HG02938 (cell line): Measurements from ENCODE around the gene TNNI2.
"Not testable (repeated sequence)": the region's sequence is repeated elsewhere in the genome, so short reads cannot be mapped to it uniquely, and the experiment has no call there.

ENCODE experiments used
- ATAC-seq: cut with Tn5 transposase; IDR thresholded peaks from one replicate; pipeline ENCODE4 v1.9.1; 2021; ENCODE audit warnings: mild to moderate bottlenecking, moderate library complexity; ENCODE audit not compliant: unreplicated experiment

Gene TNNI2

GRCh38 chr11:1871531-1871930, 32.8 kb downstream of the TNNI2 start:
- ATAC-seq: no peak

GRCh38 chr11:1872267-1872985, 33.6 kb downstream of the TNNI2 start:
- ATAC-seq: no peak

- ATAC-seq: no peak
Measured at GRCh38 chr11:1873048-1873812, 34.4 kb downstream of the TNNI2 start.

- ATAC-seq: not testable (repeated sequence)
Measured at GRCh38 chr11:1873813-1874150, 35.0 kb downstream of the TNNI2 start.

- ATAC-seq: not testable (repeated sequence)
Measured at GRCh38 chr11:1874441-1875092, 35.8 kb downstream of the TNNI2 start.

GRCh38 chr11:1875093-1875850, 36.5 kb downstream of the TNNI2 start:
- no peak for ATAC-seq

- not testable (repeated sequence) for ATAC-seq
Measured at GRCh38 chr11:1875851-1876301, 37.1 kb downstream of the TNNI2 start.

- no peak for ATAC-seq
Measured at GRCh38 chr11:1876361-1877063, 37.7 kb downstream of the TNNI2 start.

GRCh38 chr11:1877211-1878136, 38.7 kb downstream of the TNNI2 start:
- no peak for ATAC-seq

GRCh38 chr11:1878137-1879031, 39.6 kb downstream of the TNNI2 start:
- no peak for ATAC-seq

- ATAC-seq: no peak
Measured at GRCh38 chr11:1879342-1879940, 40.7 kb downstream of the TNNI2 start.

GRCh38 chr11:1879941-1880720, 41.4 kb downstream of the TNNI2 start:
- no peak for ATAC-seq

- ATAC-seq: no peak
Measured at GRCh38 chr11:1880746-1881441, 42.1 kb downstream of the TNNI2 start.

GRCh38 chr11:1881442-1882264, 42.9 kb downstream of the TNNI2 start:
- no peak for ATAC-seq

GRCh38 chr11:1882265-1883238, 43.8 kb downstream of the TNNI2 start:
- no peak for ATAC-seq
